Measurements from ENCODE around the gene LPCAT1.

LPCAT1 gene

GRCh38 chr5:1526190-1526631, 2.5 kb upstream of the LPCAT1 start:
- TF ChIP-seq EZH2phosphoT487 (IDR thresholded peaks at IDR 0.05; ENCODE audit: borderline replicate concordance) (no peak), CTCF (conservative IDR thresholded peaks at IDR 0.05; ENCODE audit: low read length) (no peak)
- Histone ChIP-seq H4K20me1 (ENCODE audit: insufficient read depth, low read length, poor library complexity, severe bottlenecking) (peaks cover 21% of the 10 kb centered on the region), H3K27me3 (ENCODE audit: insufficient read depth, low read length, poor library complexity, severe bottlenecking) (no peaks in the 10 kb centered on the region), H3K36me3 (ENCODE audit: insufficient read depth, low read length) (no peaks in the 10 kb centered on the region), H3F3A (ENCODE audit: low read depth) (no peaks in the 10 kb centered on the region), H3K9me2 (replicated peaks; ENCODE audit: low read depth, low read length) (no peaks in the 10 kb centered on the region), H3K9me3 (ENCODE audit: insufficient read depth, low read depth, low read length) (no peaks in the 10 kb centered on the region), H3K9ac (ENCODE audit: low read depth, low read length, poor library complexity, severe bottlenecking) (no peak overlapping the region), H3K79me2 (ENCODE audit: insufficient read depth, low read length) (peaks cover 22% of the 10 kb centered on the region), H2AFZ (ENCODE audit: low read length) (no peak overlapping the region), H3K4me2 (ENCODE audit: low read depth, low read length, poor library complexity, severe bottlenecking) (no peak overlapping the region), H3K4me1 (ENCODE audit: insufficient read depth, low read length, poor library complexity, severe bottlenecking) (peaks cover 24% of the 10 kb centered on the region), H3K4me3 (ENCODE audit: low read length, poor library complexity, severe bottlenecking) (no peak overlapping the region)

- H2AFZ ChIP-seq (ENCODE audit: low read length), result no peak overlapping the region
- H3K9ac ChIP-seq (ENCODE audit: low read depth, low read length, poor library complexity, severe bottlenecking), result no peak overlapping the region
- H3K36me3 ChIP-seq (ENCODE audit: insufficient read depth, low read length), result no peaks in the 10 kb centered on the region
- H3K9me2 ChIP-seq (replicated peaks; ENCODE audit: low read depth, low read length), result no peaks in the 10 kb centered on the region
- H3K4me1 ChIP-seq (ENCODE audit: insufficient read depth, low read length, poor library complexity, severe bottlenecking), result peaks cover 29% of the 10 kb centered on the region
- TF ChIP-seq CTCF (conservative IDR thresholded peaks at IDR 0.05; ENCODE audit: low read length) (no peak), EZH2phosphoT487 (IDR thresholded peaks at IDR 0.05; ENCODE audit: borderline replicate concordance) (no peak)
- no peak overlapping the region for H3K4me2 ChIP-seq (ENCODE audit: low read depth, low read length, poor library complexity, severe bottlenecking)
- no peaks in the 10 kb centered on the region for H3K9me3 ChIP-seq (ENCODE audit: insufficient read depth, low read depth, low read length)
- H3K79me2 ChIP-seq (ENCODE audit: insufficient read depth, low read length), result peaks cover 27% of the 10 kb centered on the region
- H3K4me3 ChIP-seq (ENCODE audit: low read length, poor library complexity, severe bottlenecking), result no peak overlapping the region
- H4K20me1 ChIP-seq (ENCODE audit: insufficient read depth, low read length, poor library complexity, severe bottlenecking), result peaks cover 26% of the 10 kb centered on the region
- no peaks in the 10 kb centered on the region for H3K27me3 ChIP-seq (ENCODE audit: insufficient read depth, low read length, poor library complexity, severe bottlenecking)
- no peaks in the 10 kb centered on the region for H3F3A ChIP-seq (ENCODE audit: low read depth)
Measured at GRCh38 chr5:1525624-1526189, 1.9 kb upstream of the LPCAT1 start.

- H3K4me2 ChIP-seq (ENCODE audit: low read depth, low read length, poor library complexity, severe bottlenecking), result peak overlapping the region; percentile 90
- H3K79me2 ChIP-seq (ENCODE audit: insufficient read depth, low read length), result peaks cover 34% of the 10 kb centered on the region
- peak overlapping the region; percentile 78 for H3K4me3 ChIP-seq (ENCODE audit: low read length, poor library complexity, severe bottlenecking)
- peaks cover 29% of the 10 kb centered on the region for H3K4me1 ChIP-seq (ENCODE audit: insufficient read depth, low read length, poor library complexity, severe bottlenecking)
- no peaks in the 10 kb centered on the region for H3K9me2 ChIP-seq (replicated peaks; ENCODE audit: low read depth, low read length)
- no peaks in the 10 kb centered on the region for H3F3A ChIP-seq (ENCODE audit: low read depth)
- H2AFZ ChIP-seq (ENCODE audit: low read length), result no peak overlapping the region
- no peaks in the 10 kb centered on the region for H3K9me3 ChIP-seq (ENCODE audit: insufficient read depth, low read depth, low read length)
- peaks cover 2% of the 10 kb centered on the region; the same call in 1 of the 2 replicates for H3K36me3 ChIP-seq (ENCODE audit: insufficient read depth, low read length)
- H3K9ac ChIP-seq (ENCODE audit: low read depth, low read length, poor library complexity, severe bottlenecking), result peak overlapping the region; percentile 89
- H3K27me3 ChIP-seq (ENCODE audit: insufficient read depth, low read length, poor library complexity, severe bottlenecking), result no peaks in the 10 kb centered on the region
- TF ChIP-seq EZH2phosphoT487 (IDR thresholded peaks at IDR 0.05; ENCODE audit: borderline replicate concordance) (no peak), CTCF (conservative IDR thresholded peaks at IDR 0.05; ENCODE audit: low read length) (no peak)
- H4K20me1 ChIP-seq (ENCODE audit: insufficient read depth, low read length, poor library complexity, severe bottlenecking), result peaks cover 28% of the 10 kb centered on the region
Measured at GRCh38 chr5:1524799-1525623, 1.3 kb upstream of the LPCAT1 start.

Measured in Loucy (cell line).